Neural progenitor cell (in vitro differentiated cells): ENCODE results near the gene NKTR.

Experiments
- EZH2 ChIP-seq: fragments of 200-600 bp; sonication (generic); IDR thresholded peaks from 2 replicates; pipeline ENCODE4 v1.6.1; 2017; ENCODE audit warnings: antibody characterized with exemption, mild to moderate bottlenecking, moderate library complexity
- TF ChIP-seq, protein P1 (sequence below): fragments of 200-600 bp; sonication (generic); IDR thresholded peaks from 2 replicates; pipeline ENCODE4 v1.5.1; 2017; ENCODE audit warnings: antibody characterized with exemption, mild to moderate bottlenecking

DNA sequence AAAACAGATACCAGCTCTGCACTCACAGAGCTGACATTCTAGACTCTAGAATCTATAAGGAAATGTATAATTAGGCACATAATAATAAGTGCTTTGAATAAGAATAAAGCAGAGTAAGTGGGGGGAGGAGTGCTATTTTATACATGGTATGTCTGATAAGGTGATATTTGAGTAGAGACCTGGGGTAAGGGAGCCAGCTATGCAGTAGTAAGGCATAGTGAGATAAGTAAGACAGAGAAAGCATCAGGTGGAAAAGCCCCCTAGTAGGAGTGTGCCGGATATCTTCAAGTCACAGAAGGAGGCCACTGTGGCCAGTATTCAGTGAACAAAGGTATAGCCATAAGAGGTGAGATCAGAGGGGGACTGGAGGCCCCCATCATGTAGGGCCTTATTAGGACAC lies 6.9 kb upstream of the NKTR start:
- TF ChIP-seq, protein P1, sequence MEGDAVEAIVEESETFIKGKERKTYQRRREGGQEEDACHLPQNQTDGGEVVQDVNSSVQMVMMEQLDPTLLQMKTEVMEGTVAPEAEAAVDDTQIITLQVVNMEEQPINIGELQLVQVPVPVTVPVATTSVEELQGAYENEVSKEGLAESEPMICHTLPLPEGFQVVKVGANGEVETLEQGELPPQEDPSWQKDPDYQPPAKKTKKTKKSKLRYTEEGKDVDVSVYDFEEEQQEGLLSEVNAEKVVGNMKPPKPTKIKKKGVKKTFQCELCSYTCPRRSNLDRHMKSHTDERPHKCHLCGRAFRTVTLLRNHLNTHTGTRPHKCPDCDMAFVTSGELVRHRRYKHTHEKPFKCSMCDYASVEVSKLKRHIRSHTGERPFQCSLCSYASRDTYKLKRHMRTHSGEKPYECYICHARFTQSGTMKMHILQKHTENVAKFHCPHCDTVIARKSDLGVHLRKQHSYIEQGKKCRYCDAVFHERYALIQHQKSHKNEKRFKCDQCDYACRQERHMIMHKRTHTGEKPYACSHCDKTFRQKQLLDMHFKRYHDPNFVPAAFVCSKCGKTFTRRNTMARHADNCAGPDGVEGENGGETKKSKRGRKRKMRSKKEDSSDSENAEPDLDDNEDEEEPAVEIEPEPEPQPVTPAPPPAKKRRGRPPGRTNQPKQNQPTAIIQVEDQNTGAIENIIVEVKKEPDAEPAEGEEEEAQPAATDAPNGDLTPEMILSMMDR: no peak
- TF ChIP-seq EZH2: no peak
